GM19328 (cell line): Measurements from ENCODE around the gene FAHD2B.
"Not testable (repeated sequence)": the region's sequence is repeated elsewhere in the genome, so short reads cannot be mapped to it uniquely, and the experiment has no call there.

Experiments used
- ATAC-seq: cut with Tn5 transposase; IDR thresholded peaks from one replicate; pipeline ENCODE4 v1.9.1; 2021; ENCODE audit warnings: mild to moderate bottlenecking, moderate library complexity; ENCODE audit not compliant: unreplicated experiment

FAHD2B gene

GRCh38 chr2:97094772-97095611 is at the start of gene FAHD2B:
Gene FAHD2B, minus strand, starts transcription at chr2:97094882. Its CDS starts 3,176 bp downstream, at chr2:97091706.
- ATAC-seq, result peak; percentile 81

DNA sequence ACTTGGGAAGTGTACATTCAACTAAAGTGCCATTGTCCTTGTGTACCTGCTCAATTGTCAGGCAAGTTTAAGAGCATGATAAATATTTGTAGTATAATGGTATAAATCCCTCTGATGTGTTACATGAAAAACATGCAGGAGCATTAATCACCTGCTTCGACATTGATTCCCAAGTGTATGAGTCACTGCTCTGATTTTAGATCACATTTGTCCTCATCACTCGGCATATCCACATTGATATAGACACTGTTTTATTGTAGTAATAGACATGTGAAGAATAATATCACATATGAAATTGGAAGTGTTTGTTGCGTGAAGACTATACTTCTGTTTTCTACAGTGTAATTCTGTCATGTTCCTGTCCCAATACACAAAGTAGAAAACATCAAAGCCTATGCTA is 49.3 kb upstream of the FAHD2B start:
- not testable (repeated sequence) for ATAC-seq

DNA sequence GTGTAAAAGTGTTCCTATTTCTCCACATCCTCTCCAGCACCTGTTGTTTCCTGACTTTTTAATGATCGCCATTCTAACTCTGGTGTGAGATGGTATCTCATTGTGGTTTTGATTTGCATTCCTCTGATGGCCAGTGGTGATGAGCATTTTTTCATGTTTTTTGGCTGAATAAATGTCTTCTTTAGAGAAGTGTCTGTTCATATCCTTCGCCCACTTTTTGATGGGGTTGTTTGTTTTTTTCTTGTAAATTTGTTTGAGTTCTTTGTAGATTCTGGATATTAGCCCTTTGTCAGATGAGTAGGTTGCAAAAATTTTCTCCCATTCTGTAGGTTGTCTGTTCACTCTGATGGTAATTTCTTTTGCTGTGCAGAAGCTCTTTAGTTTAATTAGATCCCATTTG is 34.4 kb upstream of the FAHD2B start:
- ATAC-seq, result not testable (repeated sequence)

DNA sequence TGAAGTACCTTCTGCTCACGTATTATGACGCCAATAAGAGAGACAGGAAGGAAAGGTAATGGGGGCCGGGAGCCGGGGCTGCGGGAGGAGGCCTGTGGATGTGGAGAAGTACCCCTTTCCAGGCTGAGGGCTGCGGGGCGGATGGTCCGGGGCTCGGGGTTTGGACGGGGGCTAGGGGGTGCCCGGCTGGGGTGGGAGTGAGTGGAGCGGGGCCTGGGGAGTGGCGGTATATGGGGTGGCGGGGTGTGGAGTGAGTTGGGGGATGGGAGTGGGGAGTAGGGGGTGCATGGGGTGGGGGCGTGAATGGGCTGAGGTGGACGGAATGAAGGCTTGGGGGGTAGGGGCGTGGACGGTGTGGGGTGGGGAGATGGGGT is 19.2 kb upstream of the FAHD2B start:
- ATAC-seq, result not testable (repeated sequence)

- ATAC-seq, result peak; percentile 94
These were observed 18.6 kb upstream of the FAHD2B start, which contains the start of gene ANKRD36 for GRCh38 chr2:97113050-97113881. Gene ANKRD36, plus strand, starts transcription at chr2:97113153. Its CDS starts 587 bp downstream, at chr2:97113740.

DNA sequence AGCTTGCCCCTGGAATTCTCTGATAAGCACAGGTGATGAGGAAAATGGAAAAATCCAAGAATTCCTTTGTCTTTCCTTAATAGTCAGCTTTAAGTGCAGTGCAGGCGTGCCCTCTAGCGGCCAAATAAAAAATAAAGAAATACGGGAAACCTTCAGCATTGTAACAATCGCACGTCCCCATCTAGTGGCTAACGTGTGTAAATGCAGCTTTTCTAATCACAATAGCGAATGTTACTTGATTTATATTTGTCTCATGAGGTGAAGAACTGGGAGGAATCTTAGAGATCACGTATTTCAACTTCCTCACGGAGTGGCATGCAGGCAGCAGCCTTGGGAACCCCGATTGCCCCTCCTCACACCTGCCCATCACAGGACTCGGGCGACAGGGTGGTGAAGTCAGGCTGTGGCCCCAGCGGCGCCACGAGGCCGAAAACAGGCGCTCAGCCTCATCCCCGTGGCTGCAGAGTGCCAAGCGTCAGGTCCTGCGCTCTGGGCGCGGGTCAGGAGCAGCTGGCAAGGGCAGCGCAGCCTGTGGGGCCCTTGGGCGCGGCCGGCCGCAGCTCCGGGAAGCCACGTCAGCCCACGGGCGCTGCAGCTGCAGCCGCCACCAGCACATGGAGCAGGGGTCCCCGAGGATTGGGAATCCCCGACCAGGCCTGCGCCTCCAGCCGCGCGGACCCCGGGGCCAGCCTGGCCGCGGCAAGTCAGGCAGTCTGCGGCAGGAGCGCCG is 17.8 kb upstream of the FAHD2B start:
- not testable (repeated sequence) for ATAC-seq

GRCh38 chr2:97111246-97111645 is 16.6 kb upstream of the FAHD2B start:
- not testable (repeated sequence) for ATAC-seq

- not testable (repeated sequence) for ATAC-seq
These were observed 12.2 kb upstream of the FAHD2B start for GRCh38 chr2:97106878-97107277.

- not testable (repeated sequence) for ATAC-seq
These were observed 4.2 kb upstream of the FAHD2B start for GRCh38 chr2:97098786-97099372.

DNA sequence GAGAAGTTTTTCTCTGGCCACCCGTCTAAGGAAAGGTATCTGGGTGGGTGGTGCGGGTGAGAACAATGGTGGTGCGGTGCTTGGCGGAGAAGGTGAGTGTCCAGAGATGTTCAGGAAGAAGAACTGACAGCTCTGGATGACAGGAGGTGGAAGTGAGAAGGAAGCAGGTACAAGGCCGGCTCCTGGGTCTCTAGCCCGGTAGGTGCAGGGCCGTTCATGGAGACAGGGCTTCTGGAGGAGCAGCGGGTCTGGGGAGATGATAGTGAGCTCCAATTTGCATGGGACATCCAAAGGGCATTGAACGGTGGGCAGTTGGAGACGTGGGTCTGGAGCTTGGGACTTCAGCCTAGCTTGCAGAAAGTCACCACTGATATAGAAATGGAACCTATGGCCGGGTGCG is 979 bp upstream of the FAHD2B start:
- no peak for ATAC-seq

- ATAC-seq, result peak; percentile 17
These were observed 505 bp downstream of the FAHD2B start for GRCh38 chr2:97093983-97094771.

DNA sequence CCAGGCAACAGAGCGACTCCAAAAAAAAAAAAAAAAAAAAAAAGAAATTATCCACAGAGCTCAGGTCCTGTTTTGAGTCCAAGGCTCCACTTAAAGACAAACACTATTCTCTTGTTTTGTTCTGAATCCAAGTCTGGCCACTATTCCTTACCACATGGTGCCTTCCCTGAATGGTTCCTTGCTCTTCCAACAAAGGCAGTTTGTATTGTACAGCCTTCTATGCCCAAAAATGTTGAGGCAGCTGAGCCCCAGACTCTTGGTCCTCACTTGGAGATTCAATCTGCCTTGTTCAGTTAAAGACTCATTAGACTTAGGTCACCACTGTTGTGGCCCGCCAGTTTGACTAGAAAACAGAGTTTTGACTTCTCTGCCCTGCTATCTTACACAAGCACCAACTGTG is 1.7 kb downstream of the FAHD2B start:
- ATAC-seq, result not testable (repeated sequence)

- not testable (repeated sequence) for ATAC-seq
These were observed 6.0 kb downstream of the FAHD2B start for GRCh38 chr2:97088706-97089105.

DNA sequence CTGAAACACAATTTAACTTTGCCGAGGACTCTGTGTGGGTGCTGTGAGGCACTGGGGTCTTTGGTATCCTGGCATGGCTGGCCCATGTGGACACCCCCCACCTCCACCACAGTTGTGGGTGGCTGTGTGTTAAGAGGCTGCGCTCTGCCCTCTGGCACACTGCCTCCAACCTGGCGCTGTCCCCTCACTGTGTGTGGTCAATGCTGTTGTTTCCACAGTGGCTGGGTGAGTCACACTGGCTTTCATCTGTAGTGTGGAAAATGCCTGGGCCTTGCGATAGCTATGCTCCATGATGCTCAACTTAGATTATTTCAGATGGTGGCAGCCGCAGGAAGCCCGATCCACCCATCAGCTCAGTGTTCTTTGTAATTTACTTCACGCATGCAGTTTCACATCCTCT is 9.6 kb downstream of the FAHD2B start:
- ATAC-seq, result not testable (repeated sequence)

GRCh38 chr2:97083516-97083915 is 11.2 kb downstream of the FAHD2B start:
- not testable (repeated sequence) for ATAC-seq

DNA sequence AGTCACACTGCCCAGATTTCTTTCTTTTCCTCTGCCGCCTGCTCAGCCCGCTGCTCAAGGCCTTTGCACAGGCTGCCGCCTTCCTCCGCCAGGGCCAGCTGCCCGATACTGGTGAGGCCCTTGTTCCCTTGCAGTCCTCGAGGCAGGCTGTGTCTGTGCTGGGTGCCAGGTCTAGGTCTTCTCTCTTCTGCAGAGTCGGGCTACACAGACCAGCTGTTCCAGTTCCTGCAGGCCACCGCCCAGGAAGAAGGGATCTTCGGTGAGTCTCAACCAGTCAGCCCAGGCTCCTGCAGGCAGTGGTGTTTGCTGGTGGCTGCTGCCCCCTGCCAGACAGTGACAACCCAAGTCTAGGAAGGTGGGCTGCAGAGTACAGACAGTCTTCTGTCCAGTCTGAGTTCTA is 12.5 kb downstream of the FAHD2B start:
- not testable (repeated sequence) for ATAC-seq

GRCh38 chr2:97080855-97081254 is 13.8 kb downstream of the FAHD2B start:
- ATAC-seq, result not testable (repeated sequence)

DNA sequence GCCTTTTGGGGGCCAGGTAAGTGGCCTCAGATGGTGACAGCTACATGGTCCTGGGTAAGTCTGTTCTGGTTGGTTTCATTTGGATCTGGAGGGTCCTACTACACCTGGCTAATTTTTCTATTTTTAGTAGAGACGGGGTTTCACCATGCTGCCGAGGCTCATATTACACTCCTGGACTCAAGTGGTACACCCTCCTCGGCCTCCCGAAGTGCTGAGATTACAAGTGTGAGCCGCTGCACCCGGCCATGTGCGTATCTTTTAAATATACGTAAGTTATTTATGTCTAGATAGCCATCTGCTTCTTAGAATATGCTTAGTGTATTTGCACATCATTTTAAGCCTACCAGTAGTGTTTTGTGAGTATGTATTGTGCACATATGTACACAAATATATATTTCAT is 17.5 kb downstream of the FAHD2B start:
- ATAC-seq, result not testable (repeated sequence)

- not testable (repeated sequence) for ATAC-seq
These were observed 23.8 kb downstream of the FAHD2B start for GRCh38 chr2:97070915-97071314.

DNA sequence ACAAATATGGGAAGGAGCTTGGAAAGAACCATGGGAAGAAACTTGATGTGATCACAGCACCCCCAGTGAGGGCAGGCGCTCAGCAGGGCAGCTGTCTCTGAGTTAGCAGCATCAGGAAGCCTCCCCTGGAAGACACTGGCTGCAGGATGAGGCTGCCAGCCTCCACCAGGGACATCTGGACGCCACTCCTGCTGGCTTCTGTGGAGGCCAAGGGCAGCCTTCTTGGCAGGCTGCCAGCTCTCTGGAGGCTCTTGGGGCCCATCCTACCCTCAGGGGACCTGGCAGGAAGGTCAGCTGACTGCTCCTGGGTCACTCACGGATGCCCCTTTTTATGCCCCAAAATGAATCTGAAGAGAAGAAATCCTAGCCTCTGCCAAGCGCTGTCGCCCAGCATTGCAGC is 26.0 kb downstream of the FAHD2B start:
- ATAC-seq, result not testable (repeated sequence)
